Transverse colon (tissue), 4 donors: ENCODE measurements around the gene CNTRL.

Experiments
- CTCF ChIP-seq, 5 experiments: fragments of 200-600 bp in 3 of 5; fragments of 450-650 bp in 2 of 5; sonication (generic) in 3 of 5; IDR thresholded peaks; 1 replicate in 2 of 5; 2 replicates in 3 of 5; pipeline ENCODE4 v1.5.1; 2016 to 2017; ENCODE audit warnings: antibody characterized with exemption in 5 of 5, inconsistent platforms in 3 of 5, mild to moderate bottlenecking in 2 of 5, moderate library complexity in 1 of 5
- POLR2A ChIP-seq: fragments of 450-650 bp; IDR thresholded peaks from one replicate; pipeline ENCODE4 v1.6.1; 2016; ENCODE audit warnings: antibody characterized with exemption, mild to moderate bottlenecking, moderate library complexity
- POLR2AphosphoS5 ChIP-seq, 3 donors: sonication (generic); formaldehyde crosslinking; IDR thresholded peaks; one replicate each; pipeline ENCODE4 v1.6.1; 2016; ENCODE audit warnings: antibody characterized with exemption in 3 of 3

- TF ChIP-seq CTCF (IDR thresholded peaks at IDR 0.05) (peak in 2 of 5 experiments; percentile 32 to 41), POLR2AphosphoS5 (IDR thresholded peaks at IDR 0.05) (no peak), POLR2A (no peak)
Measured at GRCh38 chr9:121055642-121056143, 19.1 kb upstream of the CNTRL start.
